ENCODE measurements around the gene CTNNA3. TPM values are rescaled to one million over a fixed set of nuclear protein-coding genes. Genes with fewer than 3 reads are reported as not detected.

Gene CTNNA3
- polyA plus RNA-seq, 4 donors, result 1.0 to 3.9 (median 2.9) TPM

DNA sequence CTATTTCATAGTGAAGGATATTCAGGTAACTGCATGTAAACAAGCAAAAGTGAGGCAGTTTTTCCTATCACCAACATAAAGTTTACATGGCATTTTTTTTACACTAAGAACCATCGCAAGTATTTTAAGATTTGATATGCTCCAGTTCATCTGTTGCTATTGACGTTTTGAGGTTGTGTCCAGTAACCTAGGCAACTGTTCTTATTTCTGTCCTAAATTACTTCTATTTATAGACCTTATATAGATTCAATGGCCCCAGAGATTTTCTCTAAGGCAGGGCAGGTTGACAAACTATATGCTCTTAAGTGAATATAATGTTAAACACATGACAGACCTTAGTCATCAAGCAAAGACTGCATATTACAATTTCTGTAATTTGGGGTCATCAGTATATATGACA is 1600.4 kb downstream of the CTNNA3 start:
- no peak for DNase-seq (ENCODE audit: low read depth in 4 of 4, low spot score in 3 of 4)

DNA sequence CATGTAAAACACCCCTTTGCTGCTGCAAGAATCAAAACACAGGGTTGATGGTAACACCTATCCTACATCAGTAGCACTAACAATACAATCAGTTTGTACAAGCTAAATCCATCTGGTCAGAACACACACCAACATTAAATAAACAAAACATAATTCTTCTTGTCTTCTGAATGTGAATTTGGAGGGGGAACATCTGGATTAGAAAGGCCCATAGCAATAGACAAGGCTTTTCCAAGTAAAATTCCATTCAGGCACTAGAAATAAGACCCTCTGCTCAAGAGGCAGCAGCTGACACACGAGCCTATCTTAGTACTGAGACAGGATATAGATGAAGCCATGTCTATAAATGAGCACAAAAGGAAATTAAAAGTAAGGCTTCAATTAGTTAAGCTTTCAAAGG is 1610.1 kb downstream of the CTNNA3 start:
- no peak for DNase-seq (ENCODE audit: low read depth in 4 of 4, low spot score in 3 of 4)

DNA sequence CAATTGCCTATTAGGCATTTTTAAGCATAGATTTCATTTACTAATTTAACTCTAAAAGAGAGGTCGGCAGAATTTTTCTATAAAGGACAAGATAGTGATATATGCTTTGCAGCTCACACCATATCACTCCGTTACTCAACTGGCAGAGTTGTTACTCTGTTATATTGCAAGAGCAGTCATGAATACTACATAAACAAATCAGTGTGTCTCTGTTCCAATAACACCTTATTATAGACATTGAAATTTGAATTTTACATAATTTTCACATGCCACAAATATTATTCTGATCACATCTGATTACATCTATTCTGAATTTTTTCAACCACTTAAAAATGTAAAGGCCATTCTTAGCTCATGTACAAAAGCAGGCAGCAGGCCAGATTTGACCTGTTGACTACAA is 1624.1 kb downstream of the CTNNA3 start:
- DNase-seq (ENCODE audit: low read depth in 4 of 4, low spot score in 3 of 4), result no peak

DNA sequence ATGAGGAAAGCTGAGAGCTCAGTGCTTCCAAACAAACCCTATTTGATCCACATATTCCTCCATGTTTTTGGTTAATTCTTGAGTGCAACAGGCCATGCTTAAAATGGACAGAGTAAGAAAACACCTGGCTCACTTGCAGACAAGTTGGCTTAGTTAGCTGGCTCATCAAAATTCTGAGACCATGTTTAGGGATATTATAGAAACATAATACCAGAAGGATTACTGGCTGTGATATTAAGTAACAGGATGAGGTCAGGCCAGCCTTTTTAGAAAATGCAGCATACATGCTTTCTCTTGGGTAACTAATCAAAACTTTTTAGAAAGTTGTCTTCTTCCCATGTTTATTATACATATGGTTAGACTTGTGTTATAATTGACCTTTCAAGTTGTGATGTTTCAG is 1637.4 kb downstream of the CTNNA3 start:
- no peak for DNase-seq (ENCODE audit: low read depth in 4 of 4, low spot score in 3 of 4)

DNA sequence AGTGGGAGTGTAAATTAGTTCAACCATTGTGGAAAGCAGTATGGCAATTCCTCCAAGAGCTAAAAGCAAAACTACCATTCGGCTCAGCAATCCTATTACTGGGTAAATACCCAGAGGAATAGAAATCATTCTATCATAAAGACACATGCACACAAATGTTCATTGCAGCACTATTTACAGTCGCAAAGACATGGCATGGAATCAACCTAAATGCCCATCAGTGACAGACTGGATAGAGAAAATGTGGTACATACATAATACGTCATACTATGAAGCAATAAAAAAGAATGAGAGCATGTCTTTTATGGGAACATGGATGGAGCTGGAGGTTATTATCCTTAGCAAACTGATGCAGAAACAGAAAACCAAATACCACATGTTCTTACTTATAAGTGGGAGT is 1646.7 kb downstream of the CTNNA3 start:
- DNase-seq (ENCODE audit: low read depth in 4 of 4, low spot score in 3 of 4), result no peak

DNA sequence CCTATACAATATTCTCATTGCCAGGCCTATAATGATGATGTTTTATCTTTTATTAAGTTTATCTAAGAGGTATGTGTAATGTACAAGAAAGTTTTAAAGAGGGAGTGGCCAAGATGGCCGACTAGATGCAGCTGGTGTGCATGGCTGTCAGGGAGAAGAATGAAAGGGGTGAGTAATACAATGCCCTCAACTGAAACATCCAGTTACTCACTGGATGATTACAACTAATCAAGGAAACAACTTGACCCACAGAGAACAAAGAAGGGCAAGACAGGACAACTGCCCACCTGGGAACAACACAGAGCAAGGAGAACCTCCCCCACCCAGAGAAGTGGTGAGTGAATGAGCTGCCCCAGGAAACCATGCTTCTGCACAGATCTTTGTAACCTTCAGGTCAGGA is 1650.1 kb downstream of the CTNNA3 start:
- DNase-seq (ENCODE audit: low read depth in 4 of 4, low spot score in 3 of 4), result no peak

DNA sequence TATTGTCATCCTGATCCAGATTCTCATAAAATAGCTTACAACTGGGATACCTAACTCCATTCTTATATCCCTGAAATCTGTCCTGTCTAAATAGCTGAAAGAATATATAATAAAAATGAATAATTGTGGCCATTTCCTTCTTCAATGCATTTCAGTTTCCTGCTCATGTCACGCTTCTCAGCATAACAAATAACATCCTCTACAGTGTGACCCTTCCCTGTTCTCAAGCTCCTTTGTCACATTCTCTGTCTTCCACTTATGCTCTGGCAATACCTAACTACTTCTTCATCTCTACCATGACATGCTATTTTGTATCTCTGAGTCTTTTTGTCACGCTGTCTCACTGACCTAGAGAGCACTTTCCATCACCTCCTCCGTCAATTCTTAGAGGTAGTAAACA is 1654.2 kb downstream of the CTNNA3 start:
- DNase-seq (ENCODE audit: low read depth in 4 of 4, low spot score in 3 of 4), result no peak

DNA sequence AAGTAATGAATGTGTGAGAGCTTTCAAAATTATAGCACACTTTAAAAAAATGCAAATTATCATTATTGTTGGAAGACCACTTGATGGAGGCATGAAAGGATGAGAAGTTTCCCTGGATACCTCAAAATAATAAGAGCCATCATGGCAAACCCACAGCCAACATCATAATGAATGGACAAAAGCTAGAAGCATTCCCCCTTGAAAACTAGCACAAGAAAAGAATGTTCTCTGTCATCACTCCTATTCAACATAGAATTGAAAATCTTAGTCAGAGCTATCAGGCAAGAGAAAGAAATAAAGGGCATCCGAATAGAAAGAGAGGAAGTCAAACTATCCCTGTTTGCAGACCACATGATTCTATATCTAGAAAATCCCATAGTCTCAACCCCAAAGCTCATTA is 1657.4 kb downstream of the CTNNA3 start:
- DNase-seq (ENCODE audit: low read depth in 4 of 4, low spot score in 3 of 4), result no peak

DNA sequence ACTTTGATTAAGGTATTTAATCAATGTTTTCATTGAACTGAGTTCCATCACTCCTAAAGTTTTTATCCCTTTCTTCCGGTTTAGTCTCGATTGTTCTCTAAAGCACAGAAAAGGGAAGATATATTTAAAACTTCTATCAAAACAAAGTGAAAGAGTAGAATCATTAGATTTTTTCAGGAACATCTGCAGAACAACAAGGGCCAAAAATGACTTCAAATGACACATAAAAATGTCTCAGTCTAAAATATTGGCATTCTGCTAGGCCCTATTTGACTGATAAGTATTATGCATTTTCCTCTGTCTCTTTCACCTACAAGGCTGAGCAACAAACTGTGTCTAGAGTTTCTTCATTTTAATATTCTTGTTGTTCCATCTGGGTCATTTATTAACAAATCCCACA is 1669.7 kb downstream of the CTNNA3 start:
- no peak for DNase-seq (ENCODE audit: low read depth in 4 of 4, low spot score in 3 of 4)

DNA sequence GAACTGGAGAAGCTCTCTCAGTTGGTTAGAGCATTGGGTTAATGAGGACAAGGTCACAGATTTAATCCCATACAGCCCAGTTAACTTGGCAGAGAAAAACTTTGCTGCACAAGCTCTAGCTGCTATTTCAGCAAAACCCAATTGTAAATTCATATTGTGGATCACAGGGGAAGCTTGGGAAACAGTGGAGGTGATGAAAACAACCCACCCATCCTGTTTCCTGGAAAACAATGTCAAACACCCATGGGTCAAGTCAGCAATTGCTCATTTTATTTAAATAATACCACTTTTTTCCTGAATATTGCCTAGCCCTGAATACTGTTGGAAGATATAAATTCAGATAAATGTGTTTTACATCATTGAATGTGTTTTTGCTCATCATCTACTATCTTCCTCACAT is 1670.8 kb downstream of the CTNNA3 start:
- no peak for DNase-seq (ENCODE audit: low read depth in 4 of 4, low spot score in 3 of 4)

DNA sequence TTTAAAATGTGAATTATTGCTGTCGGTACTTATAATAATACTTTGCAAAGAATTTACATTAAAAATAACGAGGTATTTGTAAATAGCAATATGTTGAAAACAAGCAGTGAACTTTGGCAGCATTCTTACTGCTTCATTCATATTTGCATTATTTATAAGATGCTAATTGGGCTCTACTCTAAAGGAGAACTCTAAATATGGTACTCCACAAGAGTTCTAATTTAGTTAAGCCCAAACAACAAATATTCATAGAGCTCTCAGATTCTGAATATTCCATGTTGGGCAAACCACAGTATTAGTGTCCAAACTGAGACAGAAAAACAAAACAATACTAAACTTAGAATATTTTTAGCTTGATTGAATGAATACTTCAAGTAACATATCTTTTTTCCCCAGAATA is 1674.6 kb downstream of the CTNNA3 start:
- no peak for DNase-seq (ENCODE audit: low read depth in 4 of 4, low spot score in 3 of 4)

DNA sequence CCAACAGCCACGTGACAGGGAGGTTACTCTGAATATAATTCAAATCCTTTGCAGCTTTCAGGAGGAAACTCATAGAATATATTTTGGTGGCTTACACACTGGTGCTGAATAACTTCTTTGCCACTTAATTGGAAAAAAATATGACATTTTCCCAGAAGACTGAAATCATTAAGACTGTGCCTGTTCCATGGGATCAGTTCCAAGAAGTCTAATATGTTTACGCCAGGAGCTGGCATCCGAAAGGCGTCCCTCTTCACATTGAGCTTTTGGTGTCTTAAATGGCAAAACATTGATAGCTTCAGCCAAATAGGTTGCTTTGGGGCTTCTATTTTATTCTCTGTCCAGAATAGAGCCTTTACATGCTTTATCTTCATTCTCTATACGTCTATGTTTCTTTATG is 1687.8 kb downstream of the CTNNA3 start:
- no peak for DNase-seq (ENCODE audit: low read depth in 4 of 4, low spot score in 3 of 4)

DNA sequence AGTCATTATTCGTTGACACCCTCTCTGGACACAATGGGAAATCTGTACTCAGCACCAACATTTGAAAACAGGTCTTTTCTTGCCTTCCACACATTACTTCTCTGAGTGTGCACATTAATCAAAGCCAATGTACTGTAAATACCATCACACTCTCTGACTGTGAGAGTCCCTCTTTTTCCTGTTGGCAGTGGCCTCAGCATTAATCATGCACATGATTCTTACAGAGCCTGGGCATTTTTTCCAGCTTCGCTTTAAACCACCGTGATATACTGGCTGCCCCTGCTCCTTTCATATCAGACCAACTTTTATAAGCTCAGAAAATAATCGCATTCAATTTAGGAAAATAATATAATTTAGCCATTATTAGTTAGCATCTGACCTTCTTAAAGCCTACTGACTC is 1689.6 kb downstream of the CTNNA3 start:
- no peak for DNase-seq (ENCODE audit: low read depth in 4 of 4, low spot score in 3 of 4)

DNA sequence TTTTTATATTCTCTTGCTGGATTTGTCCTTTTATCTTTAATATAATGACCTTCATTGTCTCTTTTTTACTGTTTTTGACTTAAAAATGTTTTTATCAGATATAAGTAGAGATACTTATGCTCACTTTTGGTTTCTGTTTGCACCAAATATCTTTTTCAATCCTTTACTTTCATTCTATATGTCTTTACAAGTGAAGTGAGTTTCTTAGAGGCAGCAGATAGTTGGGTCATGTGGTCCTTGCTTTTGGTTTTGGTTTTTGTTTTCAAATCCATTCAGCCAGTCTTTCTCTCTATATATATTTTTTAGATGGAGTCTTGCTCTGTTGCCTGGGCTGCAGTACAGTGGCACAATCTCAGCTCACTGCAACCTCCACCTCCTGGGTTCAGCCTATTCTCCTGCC is 1702.5 kb downstream of the CTNNA3 start:
- DNase-seq (ENCODE audit: low read depth in 4 of 4, low spot score in 3 of 4), result no peak

DNA sequence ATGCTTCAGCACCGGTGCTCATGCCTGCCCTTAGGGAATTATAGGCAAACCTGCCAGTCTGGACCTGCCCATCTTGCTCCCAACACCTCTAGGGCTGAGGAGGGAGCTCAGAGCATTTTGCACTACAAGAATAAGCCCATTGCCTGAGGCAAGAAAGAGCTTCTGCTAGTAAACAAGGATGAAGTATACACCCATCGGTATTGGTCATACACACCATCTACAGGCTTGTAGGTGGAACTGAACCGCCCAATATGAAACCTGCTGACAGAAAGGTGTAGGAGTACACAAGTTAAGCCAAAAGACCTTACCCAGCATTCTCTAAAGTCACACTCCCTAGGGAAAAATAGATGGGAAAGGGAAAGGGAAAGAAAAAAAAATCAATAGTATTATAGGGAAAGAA is 1727.1 kb downstream of the CTNNA3 start:
- no peak for DNase-seq (ENCODE audit: low read depth in 4 of 4, low spot score in 3 of 4)

DNA sequence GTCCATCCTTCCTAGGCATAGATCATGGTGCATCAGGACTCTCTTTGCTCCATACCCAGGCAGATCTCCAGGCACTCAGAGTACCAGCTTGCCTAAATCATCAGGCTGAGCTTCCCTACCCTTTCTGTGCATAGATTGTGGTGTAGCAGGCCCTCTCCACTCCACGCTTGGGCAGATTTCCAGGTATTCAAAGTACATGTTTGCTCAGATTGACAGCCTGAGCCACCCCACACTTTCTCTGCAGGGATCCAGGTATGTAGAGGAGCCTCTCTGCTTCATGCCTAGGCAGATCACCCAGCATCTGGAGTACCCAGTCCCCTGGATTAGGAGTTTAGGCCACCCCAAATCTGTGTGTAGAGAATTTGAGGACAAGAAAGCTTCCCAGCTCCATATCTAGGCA is 1727.6 kb downstream of the CTNNA3 start:
- no peak for DNase-seq (ENCODE audit: low read depth in 4 of 4, low spot score in 3 of 4)

DNA sequence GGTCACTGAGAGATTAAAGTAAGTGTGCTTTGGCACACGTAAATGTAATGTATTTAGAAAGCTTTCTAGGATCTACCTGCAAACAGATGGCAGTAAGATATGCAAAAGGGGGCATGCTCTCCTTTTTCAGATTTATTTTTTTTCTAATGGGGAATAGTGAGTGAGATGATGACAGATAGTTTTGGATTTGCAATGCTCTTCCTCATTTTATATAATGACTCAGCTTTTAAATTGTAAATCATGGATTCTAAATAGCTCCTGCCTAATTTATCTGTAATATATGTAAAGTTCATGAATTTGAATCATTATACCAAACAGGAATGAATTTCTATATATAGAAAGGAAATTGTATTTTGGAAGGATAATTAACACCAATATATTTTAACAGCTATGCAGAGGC is 1731.8 kb downstream of the CTNNA3 start:
- no peak for DNase-seq (ENCODE audit: low read depth in 4 of 4, low spot score in 3 of 4)

DNA sequence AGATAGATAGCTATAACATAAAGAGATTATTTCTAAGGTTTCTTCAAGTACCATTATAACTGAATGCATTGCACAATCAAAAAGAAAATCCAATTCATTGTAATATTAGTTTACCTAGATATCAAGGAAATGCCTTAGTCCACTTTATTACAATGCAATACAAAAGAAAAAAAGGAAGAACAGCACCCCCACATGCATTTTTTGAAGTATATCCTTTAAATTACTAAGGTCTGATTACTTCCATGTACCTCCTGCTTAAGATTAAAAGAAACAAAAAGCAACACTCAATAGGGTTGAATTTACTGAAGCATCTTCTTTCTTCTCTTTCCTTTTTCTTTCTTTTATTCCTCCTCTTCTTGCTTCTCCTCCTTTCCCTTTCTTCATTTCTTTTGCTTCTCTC is 1743.9 kb downstream of the CTNNA3 start:
- no peak for DNase-seq (ENCODE audit: low read depth in 4 of 4, low spot score in 3 of 4)

DNA sequence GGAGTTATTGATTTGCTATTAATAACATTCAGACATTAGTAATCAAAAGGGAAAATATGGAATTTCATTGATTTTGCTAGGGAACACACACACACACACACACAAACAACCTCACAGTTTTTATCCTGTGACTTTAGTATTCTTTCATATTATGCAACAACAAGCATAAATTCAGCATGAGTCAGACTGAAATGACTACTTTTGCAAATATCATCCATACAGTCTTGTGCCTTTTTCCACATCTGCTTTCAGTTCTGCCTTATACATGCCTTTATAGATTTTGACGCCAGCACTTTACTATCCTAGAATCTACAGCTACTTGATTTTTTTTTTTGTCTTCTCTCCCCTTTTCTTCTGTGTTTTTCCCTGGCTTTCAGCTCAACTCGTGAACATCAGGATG is 1745.9 kb downstream of the CTNNA3 start:
- DNase-seq (ENCODE audit: low read depth in 4 of 4, low spot score in 3 of 4), result no peak

DNA sequence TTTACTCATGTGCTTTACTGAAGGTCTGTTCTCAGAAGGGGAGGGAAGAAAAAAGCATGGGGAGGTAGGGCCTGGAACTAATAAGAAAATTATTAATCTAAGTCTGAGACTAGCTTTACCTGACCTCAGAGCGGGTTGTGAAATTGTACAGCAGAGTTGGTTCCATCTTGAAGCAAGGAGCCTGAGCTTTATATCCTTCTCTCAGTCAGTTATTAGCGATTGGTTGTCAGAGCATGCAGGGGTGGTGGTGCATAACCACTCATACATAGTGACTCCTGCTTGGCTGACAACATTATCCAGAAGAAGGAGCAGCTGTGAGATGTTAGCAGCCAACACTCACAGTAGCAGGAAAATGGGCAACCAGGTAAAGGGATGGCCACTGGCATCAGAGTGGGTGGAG is 1746.5 kb downstream of the CTNNA3 start:
- DNase-seq (ENCODE audit: low read depth in 4 of 4, low spot score in 3 of 4), result no peak

DNA sequence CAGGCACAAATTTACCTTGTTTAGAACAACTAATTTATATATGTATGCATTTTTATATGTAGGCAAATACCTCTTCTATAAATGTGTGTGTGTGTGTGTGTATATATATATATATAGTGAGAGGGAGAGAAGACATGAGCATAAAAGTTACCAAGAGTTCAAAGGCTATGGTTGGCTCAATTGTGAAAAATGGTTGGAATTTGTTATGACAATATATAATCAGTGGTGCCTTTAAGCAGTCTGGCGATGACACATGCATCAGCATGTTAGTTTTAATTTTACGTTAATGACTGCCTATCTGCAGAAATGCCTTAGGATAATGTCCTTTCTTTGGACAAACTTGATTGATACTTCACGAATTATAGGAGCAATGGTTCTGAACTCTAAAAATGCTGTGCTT is 1750.9 kb downstream of the CTNNA3 start:
- no peak for DNase-seq (ENCODE audit: low read depth in 4 of 4, low spot score in 3 of 4)

DNA sequence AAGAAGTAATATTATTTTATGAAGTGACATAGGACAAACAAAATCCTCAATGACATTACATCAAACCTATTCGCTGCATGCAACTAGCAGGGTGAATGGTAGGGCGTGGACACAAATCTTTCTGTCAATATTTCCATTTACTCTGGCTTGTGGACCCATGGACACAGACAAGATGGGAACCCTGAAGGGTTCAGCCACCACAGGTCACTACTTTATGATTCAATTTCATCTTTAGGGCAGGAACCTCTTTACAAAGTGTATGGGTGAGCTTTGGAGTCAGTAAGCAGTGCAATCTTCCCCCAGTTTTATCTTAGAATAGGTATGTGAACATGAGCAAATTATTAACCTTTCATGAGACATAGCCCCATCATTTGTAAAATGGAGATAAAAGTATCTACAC is 1752.5 kb downstream of the CTNNA3 start:
- DNase-seq (ENCODE audit: low read depth in 4 of 4, low spot score in 3 of 4), result no peak

DNA sequence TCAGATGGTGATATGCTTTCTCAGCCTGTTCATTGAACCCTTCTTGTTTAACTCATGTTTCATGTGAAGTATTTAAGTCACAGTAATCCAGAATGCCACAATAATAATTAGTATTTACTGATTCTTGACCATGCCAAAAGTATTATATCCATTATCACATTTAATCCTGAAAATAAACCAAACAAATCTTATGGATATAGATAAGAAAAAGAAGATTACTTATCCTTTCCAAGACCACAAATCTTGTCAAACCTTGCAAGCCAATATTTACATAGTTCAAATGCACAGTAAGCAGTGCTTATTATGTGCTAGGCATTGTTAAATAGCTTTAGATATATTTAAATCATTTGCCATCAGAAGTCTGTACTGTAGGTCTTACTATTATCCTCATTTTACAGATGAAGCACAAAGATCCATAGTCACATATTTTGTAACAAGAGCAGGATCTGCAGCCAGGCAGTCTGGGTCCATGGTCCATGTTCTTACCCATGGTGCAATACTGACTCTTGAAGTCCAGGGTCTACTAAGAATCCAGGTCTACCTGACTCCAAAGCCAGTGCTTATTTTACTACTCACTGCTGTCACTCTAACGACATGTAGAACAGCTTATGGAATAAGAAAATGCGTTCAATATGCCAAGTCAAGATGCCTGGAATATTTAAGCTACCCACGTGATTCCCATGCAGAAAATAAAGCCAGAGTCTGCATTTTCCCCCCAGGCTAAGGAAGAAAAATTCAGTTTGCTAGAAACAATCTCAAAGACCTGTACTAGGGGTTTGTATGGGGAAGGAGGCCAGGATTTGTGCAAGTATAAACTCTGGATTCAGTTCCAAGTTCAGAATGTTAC is 1755.0 kb downstream of the CTNNA3 start:
- DNase-seq (ENCODE audit: low read depth in 4 of 4, low spot score in 3 of 4), result no peak
